ENCODE measurements around the gene STOML3.
A peak's percentile ranks its signal among the peaks of the same experiment; 100 is the strongest.
"Not testable (repeated sequence)": the region's sequence is repeated elsewhere in the genome, so short reads cannot be mapped to it uniquely, and the experiment has no call there.

STOML3 gene

GRCh38 chr13:38990693-38991092 lies at the start of gene STOML3:
Gene STOML3, minus strand, starts transcription at chr13:38990831. Its CDS starts 110 bp downstream, at chr13:38990721.
- DNase-seq, result no peak

GRCh38 chr13:39040206-39040605 lies 49.6 kb upstream of the STOML3 start:
- no peak for DNase-seq

DNA sequence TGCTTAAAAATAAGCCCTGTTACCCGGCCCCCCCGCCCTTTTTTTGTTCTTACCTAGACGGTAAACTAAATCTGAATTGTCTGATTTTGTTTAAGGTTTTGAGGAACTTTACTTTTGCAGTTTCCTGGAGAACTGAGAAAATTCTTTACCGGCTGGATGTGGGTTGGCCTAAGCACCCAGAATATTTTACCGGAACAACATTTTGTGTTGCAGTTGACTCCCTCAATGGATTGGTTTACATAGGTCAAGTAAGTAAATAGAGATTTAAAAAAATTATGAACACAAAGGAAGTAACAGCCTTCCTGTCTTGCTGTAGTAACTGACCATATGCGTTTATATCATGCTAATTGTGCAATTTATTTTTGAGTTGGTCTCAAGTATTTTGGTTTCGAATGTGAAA lies 48.4 kb upstream of the STOML3 start:
- DNase-seq, result no peak

- DNase-seq, result no peak
Observed at GRCh38 chr13:39038569-39039030, 48.0 kb upstream of the STOML3 start.

- DNase-seq, result peak; percentile 26
Observed at GRCh38 chr13:39037880-39038568, 47.4 kb upstream of the STOML3 start, which contains the start of the genes NHLRC3 and PROSER1. Gene NHLRC3, plus strand, starts transcription at chr13:39038456. Its CDS starts 184 bp downstream, at chr13:39038640. Gene PROSER1, minus strand, starts transcription at chr13:39038089. Its CDS starts 847 bp downstream, at chr13:39037242.

GRCh38 chr13:39037410-39037879 lies 46.8 kb upstream of the STOML3 start:
- no peak for DNase-seq

- no peak for DNase-seq
Observed at GRCh38 chr13:39036212-39036611, 45.6 kb upstream of the STOML3 start.

DNA sequence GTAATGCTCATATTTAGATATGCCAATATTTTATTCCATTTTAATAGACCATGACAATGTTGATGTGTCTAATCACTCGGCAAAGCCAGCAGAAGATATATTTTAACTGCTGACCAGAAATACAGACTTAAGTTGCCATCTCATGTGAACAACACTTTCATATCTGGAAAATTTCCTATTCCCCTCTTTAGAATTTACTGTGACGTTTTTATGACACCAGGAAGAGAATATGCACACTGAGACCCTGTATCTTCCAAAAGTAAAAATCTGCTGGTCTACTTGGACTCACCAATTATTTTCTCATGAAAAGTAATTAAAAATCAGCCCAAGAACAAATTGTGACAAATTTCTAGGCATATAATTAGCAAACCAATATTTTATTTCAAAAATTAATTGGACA lies 45.2 kb upstream of the STOML3 start:
- DNase-seq, result no peak

DNA sequence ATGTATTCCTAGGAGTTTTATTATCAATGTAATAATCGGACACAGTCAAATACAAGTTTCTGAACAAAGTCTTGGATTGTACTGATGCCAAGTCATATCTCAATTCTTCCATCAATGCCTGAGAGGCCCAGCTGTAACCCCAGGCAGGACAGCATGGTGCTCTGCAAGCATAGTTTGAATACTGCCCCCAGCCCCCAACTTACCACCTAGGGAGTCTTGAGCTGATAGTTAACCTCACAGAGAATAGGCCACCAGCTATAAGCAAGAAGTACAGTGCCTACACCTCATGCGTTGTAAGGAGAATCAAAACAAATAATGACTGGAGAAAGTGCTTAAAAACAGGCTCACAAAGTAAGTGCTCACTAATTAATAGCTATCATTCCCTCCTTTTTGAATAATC lies 44.6 kb upstream of the STOML3 start:
- DNase-seq, result no peak

- DNase-seq, result no peak
Observed at GRCh38 chr13:39034085-39034484, 43.5 kb upstream of the STOML3 start.

GRCh38 chr13:39032150-39032549 lies 41.5 kb upstream of the STOML3 start:
- no peak for DNase-seq

DNA sequence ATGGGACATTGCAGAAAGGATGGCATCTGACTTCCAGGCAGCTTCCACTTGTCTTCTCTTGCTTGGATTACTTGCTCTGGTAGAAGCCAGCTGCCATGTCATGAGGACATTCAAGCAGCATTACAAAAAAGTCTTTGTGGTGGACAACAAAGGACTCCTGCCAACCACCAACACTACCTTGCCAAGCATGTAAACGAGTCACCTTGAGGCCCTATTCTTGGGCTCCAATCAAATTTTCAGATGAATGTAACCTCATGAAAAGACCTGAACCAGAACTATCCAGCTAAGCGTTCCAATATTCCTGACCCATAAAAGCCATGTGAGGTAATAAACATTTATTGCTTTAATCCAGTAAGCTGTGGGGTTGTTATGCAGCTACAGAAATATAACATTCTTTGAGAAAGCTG lies 34.8 kb upstream of the STOML3 start:
- DNase-seq, result no peak

GRCh38 chr13:39023761-39024160 lies 33.1 kb upstream of the STOML3 start:
- DNase-seq, result no peak

- no peak for DNase-seq
Observed at GRCh38 chr13:39023316-39023715, 32.7 kb upstream of the STOML3 start.

GRCh38 chr13:39020853-39021462 lies 30.3 kb upstream of the STOML3 start:
- DNase-seq, result no peak

- no peak for DNase-seq
Observed at GRCh38 chr13:39016787-39017186, 26.2 kb upstream of the STOML3 start.

DNA sequence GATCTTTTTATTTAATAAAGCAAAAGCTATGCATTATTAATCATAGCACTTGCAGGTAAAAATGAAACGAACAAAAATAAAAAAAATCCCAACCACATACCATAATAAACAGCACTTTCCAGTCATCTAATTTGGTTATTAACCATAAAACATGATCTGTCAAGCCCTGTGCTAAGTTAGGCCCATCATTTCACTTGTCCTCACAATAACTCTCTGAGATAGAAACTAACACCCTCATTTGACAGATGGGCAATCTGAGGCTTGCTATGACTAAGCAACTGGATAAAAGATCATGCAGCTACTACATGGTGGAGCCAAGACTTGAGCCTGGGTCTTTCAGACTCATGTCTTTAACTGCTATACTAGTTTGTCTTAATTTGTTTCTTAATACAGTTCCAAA lies 25.5 kb upstream of the STOML3 start:
- no peak for DNase-seq

- no peak for DNase-seq
Observed at GRCh38 chr13:39013462-39013861, 22.8 kb upstream of the STOML3 start.

DNA sequence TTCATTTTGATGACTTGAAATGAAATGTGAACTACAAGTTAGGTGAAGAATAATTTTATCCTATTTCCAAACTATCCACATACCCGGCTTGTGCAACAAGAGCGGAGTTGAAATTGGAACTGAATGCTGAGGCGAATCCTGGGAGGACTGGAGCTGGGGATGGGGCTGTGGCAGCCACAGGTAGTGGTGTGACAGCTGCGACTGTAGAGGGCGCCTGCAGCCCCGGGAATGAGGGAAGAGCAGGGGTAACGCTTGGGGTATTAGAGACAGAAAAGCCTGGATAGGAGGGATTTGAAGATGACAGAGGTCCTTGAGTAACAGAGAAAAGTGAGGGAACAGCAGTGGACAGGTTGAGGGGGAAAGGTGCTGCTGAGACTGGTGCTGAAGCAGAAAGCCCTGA lies 22.0 kb upstream of the STOML3 start:
- DNase-seq, result no peak

DNA sequence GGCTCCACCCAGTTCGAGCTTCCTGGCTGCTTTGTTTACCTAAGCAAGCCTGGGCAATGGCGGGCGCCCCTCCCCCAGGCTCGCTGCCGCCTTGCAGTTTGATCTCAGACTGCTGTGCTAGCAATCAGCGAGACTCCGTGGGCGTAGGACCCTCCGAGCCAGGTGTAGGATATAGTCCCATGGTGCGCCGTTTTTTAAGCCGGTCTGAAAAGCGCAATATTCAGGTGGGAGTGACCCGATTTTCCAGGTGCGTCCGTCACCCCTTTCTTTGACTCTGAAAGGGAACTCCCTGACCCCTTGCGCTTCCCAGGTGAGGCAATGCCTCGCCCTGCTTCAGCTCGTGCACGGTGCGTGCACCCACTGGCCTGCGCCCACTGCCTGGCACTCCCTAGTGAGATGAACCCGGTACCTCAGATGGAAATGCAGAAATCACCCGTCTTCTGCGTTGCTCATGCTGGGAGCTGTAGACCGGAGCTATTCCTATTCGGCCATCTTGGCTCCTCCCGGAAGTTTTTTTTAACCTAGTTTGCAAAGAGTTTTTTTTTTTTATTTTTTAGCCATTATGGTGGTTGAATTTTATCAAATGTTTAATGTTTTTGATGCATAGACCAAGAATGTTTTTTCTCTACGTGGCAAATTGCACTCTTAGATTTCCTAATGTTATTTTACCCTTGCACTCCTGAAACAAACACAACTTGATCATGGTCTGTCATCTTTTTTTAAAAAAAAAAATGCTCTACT lies 15.9 kb upstream of the STOML3 start:
- not testable (repeated sequence) for DNase-seq

GRCh38 chr13:38998739-38999138 lies 8.1 kb upstream of the STOML3 start:
- no peak for DNase-seq

DNA sequence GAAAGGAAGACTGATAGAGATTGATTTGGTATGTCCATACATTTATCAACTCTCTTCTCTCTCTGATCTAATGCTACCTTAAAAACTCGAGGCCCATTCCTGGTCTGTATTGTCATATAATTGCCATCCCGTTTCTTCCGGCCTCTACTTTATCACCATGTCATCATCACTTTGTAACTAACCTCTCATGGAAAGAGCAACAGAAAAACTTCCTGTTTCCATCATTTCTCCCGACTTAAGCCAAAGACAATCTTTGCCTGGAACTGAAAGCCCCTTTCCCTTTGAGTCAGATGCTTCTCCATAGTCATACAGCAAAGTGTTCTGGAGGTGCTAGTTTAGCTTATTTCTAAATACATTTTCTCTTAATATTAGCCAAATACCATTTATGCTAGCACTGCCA lies 2.8 kb upstream of the STOML3 start:
- DNase-seq, result no peak

GRCh38 chr13:38981096-38981495 lies 9.5 kb downstream of the STOML3 start:
- no peak for DNase-seq

- no peak for DNase-seq
Observed at GRCh38 chr13:38980750-38981078, 9.9 kb downstream of the STOML3 start.
